ENCODE measurements around the gene SRSF4.

The SRSF4 gene

GRCh38 chr1:29099286-29099685 lies 82.4 kb downstream of the SRSF4 start:
- no peak overlapping the region for H3K4me3 ChIP-seq (ENCODE audit: low read depth, low read length)

All from iPS-11a (cell line).